ENCODE results near the gene SCN5A.

- no peak for TF ChIP-seq EZH2 (IDR thresholded peaks at IDR 0.05)
- TF ChIP-seq POLR2AphosphoS5 (IDR thresholded peaks at IDR 0.05; ENCODE audit: borderline replicate concordance, low read depth, low read length) = no peak
- no peak for TF ChIP-seq FOXP2 (optimal IDR thresholded peaks at IDR 0.05; ENCODE audit: control extremely low read depth, extremely low read length, insufficient read depth)
Measured at GRCh38 chr3:38604246-38604645, 45.2 kb downstream of the SCN5A start.
